ENCODE data around the gene BRD1. TPM values are rescaled to one million over a fixed set of nuclear protein-coding genes. Genes with fewer than 3 reads are reported as not detected.

Gene BRD1
- total and polyA plus RNA-seq, 3 donors from 2014 or later = 113 to 122 (median 114) TPM

DNA sequence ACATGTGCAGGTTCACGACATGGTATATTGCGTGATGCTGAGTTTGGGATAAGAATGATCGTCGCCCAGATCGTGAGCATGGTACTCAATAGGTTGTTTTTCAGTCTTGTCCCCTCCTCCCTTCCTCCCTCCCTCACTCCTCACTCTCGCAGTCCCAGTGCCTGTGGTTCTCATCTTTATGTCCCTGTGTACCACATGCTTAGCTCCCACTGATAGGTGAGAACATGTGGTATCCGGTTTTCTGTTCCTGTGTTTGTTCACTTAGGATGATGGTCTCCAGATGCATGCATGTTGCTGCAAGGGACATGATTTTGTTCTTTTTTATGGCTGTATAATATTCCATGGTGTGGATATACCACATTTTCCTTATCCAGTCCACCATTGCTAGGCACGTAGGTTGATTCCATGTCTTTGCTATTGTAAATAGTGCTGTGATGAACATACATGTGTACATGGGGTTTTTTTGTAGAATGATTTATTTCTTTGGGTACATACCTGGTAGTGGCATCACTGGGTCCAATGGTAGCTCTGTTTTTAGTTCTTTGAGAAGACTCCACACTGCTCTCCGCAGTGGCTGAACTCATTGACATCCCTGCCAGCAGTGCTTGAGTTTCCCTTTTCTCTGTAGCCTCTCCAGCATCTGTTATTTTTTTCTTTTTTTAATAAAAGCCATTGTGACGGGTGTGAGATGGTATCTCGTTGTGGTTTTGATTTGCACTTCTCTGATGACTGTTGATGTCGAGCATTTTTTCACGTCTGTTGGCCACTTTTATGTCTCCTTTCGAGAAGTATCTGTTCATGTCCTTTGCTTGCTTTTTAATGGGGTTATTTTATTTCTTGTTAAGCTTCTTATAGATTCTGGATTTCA is 42.4 kb upstream of the BRD1 start:
- DNase-seq = no peak

DNA sequence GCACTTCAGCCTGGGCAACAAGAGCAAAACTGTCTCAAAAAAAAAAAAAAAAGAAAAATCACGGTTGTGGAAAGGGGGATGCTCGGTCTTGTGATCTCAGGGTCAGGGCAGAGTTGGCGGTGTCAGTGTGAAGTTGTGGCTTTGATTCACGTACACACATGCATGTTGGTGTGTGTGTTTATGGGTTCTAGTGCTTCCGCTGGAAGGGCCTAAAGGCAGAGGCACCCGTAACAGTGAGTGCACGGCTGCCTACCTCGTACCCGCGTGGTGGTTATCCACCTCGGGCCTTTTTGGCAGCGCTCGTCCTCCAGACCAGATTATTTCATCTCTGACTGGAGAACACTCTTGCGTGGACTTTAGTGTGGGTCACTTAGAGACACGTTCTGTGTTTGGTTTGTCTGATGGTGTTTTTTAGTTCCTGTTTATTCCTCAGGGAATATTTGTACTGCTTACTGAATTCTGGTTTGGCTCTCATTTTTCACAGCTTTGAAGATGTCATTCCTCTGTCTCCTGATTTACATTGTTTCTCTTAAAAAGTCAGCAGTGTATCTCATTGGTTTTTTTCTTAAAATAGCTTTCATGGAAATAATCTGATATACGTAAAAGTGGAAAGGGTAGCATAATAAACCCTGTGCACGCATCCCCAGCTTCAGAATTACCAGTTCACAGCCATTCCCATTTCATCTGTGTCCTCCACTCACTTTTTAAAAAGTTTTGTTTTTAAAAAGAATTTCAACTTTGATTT is 41.6 kb upstream of the BRD1 start:
- H3K4me1 ChIP-seq = no peaks in the 10 kb centered on the region
- no peaks in the 10 kb centered on the region for H3K9me3 ChIP-seq
- H3K4me3 ChIP-seq = no peak overlapping the region
- no peak for TF ChIP-seq POLR2A (IDR thresholded peaks at IDR 0.05)
- TF ChIP-seq, protein P1, sequence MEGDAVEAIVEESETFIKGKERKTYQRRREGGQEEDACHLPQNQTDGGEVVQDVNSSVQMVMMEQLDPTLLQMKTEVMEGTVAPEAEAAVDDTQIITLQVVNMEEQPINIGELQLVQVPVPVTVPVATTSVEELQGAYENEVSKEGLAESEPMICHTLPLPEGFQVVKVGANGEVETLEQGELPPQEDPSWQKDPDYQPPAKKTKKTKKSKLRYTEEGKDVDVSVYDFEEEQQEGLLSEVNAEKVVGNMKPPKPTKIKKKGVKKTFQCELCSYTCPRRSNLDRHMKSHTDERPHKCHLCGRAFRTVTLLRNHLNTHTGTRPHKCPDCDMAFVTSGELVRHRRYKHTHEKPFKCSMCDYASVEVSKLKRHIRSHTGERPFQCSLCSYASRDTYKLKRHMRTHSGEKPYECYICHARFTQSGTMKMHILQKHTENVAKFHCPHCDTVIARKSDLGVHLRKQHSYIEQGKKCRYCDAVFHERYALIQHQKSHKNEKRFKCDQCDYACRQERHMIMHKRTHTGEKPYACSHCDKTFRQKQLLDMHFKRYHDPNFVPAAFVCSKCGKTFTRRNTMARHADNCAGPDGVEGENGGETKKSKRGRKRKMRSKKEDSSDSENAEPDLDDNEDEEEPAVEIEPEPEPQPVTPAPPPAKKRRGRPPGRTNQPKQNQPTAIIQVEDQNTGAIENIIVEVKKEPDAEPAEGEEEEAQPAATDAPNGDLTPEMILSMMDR (IDR thresholded peaks at IDR 0.05) = no peak
- no peak for DNase-seq
- H3K27me3 ChIP-seq = no peaks in the 10 kb centered on the region
- 87 to 90% methylated on average over 17 of the region's 17 CpGs for WGBS, 2 donors
- H3K36me3 ChIP-seq (ENCODE audit: low read depth, missing control alignments) = no peaks in the 10 kb centered on the region
- no peak overlapping the region for H3K27ac ChIP-seq
- intact Hi-C loops (cut with DNase I; ENCODE audit: low total_unique reads) = no loop called here

More for the DNA sequence above, 42.4 kb upstream of the BRD1 start:
- Histone ChIP-seq H3K27ac (no peak overlapping the region), H3K27me3 (no peaks in the 10 kb centered on the region), H3K36me3 (ENCODE audit: low read depth, missing control alignments) (no peaks in the 10 kb centered on the region), H3K4me1 (no peaks in the 10 kb centered on the region), H3K9me3 (no peaks in the 10 kb centered on the region), H3K4me3 (no peak overlapping the region)
- TF ChIP-seq, protein P1 (IDR thresholded peaks at IDR 0.05) = no peak
- no peak for TF ChIP-seq POLR2A (IDR thresholded peaks at IDR 0.05)
- 92 to 94% methylated on average over 13 to 14 of the region's 14 CpGs for WGBS, 2 donors
- intact Hi-C loops (cut with DNase I; ENCODE audit: low total_unique reads) = no loop called here

DNA sequence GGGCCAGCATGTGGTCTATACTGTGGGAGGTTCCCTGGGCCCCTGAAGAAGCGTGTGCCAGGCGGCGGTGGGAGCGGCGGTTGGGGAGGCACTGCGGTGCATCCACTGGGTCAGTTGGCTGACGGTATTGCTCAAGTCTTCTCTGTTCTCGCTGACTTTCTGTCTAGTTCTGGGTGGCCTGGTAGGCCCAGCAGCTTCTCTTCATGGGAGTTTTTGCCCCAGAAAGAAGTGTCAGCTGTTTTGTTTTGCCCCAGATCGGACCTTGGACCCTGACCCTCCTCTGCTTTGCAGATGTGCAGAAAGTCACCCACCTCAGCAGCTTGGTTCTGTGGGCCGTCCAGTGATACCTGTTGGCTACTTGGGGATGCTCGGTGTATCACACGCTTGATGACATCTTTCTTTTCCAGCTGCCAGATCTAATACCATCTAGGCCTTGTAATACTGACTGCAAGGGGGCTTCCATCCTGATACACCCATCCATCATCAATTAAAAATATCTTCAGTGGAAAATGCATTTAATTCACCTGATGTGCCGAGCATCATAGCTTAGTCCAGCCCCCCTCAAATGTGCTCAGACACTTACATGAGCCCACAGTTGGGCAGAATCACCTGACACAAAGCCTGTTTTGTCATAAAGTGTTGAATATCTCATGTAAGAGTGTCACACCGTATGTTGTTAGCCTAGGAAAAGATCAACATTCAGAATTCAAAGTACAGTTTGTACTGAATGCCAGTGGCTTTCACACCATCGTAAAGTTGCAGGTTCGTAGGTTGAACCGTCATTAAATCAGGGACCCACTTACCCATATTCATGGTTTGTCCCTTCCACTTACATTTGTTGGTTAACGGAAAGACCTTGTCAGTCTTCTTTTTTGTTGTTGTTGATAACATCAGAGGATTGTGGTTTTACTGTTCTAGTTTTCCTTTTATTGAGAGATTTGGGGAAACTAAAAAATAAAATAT is 39.9 kb upstream of the BRD1 start:
- TF ChIP-seq, protein P1 (IDR thresholded peaks at IDR 0.05) = no peak
- no peak for TF ChIP-seq POLR2A (IDR thresholded peaks at IDR 0.05)
- Histone ChIP-seq H3K9me3 (no peaks in the 10 kb centered on the region), H3K4me1 (no peaks in the 10 kb centered on the region), H3K36me3 (ENCODE audit: low read depth, missing control alignments) (no peaks in the 10 kb centered on the region), H3K27ac (no peak overlapping the region), H3K27me3 (no peaks in the 10 kb centered on the region), H3K4me3 (no peak overlapping the region)
- WGBS, 2 donors = 96 to 97% methylated on average over 18 of the region's 18 CpGs
- intact Hi-C loops (cut with DNase I; ENCODE audit: low total_unique reads) = no loop called here
- DNase-seq = no peak

DNA sequence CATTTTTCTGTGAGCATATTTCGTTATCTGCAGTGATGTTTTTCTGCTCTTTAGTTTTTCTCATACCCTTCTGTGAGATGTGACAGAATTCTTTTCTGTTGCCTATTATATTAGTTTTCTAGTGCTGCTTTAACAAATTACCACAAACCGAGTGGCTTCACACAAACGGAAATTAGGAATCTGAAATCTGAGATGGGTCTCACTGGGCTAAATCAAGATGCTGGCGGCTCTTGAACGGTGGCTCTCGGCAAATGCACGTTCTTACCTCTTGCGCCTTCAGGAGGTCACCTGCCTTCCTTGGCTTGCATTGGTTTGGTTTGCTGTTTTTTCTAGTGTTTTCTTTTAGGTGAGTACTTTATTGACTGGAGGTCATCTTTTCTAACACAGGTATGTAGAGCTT is 39.0 kb upstream of the BRD1 start:
- H3K9me3 ChIP-seq = no peaks in the 10 kb centered on the region
- no peak for TF ChIP-seq POLR2A (IDR thresholded peaks at IDR 0.05)
- no peak overlapping the region for H3K27ac ChIP-seq
- no peaks in the 10 kb centered on the region for H3K27me3 ChIP-seq
- H3K4me3 ChIP-seq = no peak overlapping the region
- no peak for DNase-seq
- no peaks in the 10 kb centered on the region for H3K36me3 ChIP-seq (ENCODE audit: low read depth, missing control alignments)
- intact Hi-C loops (cut with DNase I; ENCODE audit: low total_unique reads) = no loop called here
- 91 to 95% methylated on average over 8 of the region's 8 CpGs for WGBS, 2 donors
- no peaks in the 10 kb centered on the region for H3K4me1 ChIP-seq
